ENCODE data around the gene LTC4S. TPM values are rescaled to one million over a fixed set of nuclear protein-coding genes. Genes with fewer than 3 reads are reported as not detected.

LTC4S gene
- total and polyA plus RNA-seq, 9 of the 15 experiments (the other 6 are each of a cell fraction or from before 2014, with no cell fraction given) = 0.17 to 0.77 (median 0.75) TPM; not detected in 6

- TF ChIP-seq REST (IDR thresholded peaks at IDR 0.05; ENCODE audit: borderline replicate concordance) (peak; percentile 41), REST (CRISPR knock-in tag; IDR thresholded peaks at IDR 0.05; ENCODE audit: low read depth) (no peak), RBM17 (IDR thresholded peaks at IDR 0.05; ENCODE audit: borderline replicate concordance, low read depth, low read length) (no peak), SETDB1 (IDR thresholded peaks at IDR 0.05; ENCODE audit: low read length) (no peak), ASH1L (IDR thresholded peaks at IDR 0.05; ENCODE audit: borderline replicate concordance, low read depth, partially characterized antibody) (no peak), GTF3C2 (IDR thresholded peaks at IDR 0.05; ENCODE audit: borderline replicate concordance, extremely low read depth, insufficient read length) (no peak), SIN3A (IDR thresholded peaks at IDR 0.05; ENCODE audit: borderline replicate concordance in 2 of 2, control insufficient read depth in 1 of 2, low read depth in 2 of 2, low read length in 2 of 2) (no peak), ZNF644 (tag; IDR thresholded peaks at IDR 0.05; ENCODE audit: low read depth) (no peak), PREB (CRISPR knock-in tag; IDR thresholded peaks at IDR 0.05) (no peak), ZNF586 (CRISPR knock-in tag; conservative IDR thresholded peaks at IDR 0.05) (no peak), ZNF398 (CRISPR knock-in tag; IDR thresholded peaks at IDR 0.05) (no peak)
Measured at GRCh38 chr5:179801304-179802206, 7.8 kb downstream of the LTC4S start (continued).

All from K562 (cell line).